HG03064 (cell line): Measurements from ENCODE around the gene SPARCL1.
"Not testable (repeated sequence)": the region's sequence is repeated elsewhere in the genome, so short reads cannot be mapped to it uniquely, and the experiment has no call there.

Experiments used
- ATAC-seq: cut with Tn5 transposase; IDR thresholded peaks from one replicate; pipeline ENCODE4 v1.9.1; 2021; ENCODE audit warnings: low read depth; ENCODE audit not compliant: unreplicated experiment

The SPARCL1 gene

DNA sequence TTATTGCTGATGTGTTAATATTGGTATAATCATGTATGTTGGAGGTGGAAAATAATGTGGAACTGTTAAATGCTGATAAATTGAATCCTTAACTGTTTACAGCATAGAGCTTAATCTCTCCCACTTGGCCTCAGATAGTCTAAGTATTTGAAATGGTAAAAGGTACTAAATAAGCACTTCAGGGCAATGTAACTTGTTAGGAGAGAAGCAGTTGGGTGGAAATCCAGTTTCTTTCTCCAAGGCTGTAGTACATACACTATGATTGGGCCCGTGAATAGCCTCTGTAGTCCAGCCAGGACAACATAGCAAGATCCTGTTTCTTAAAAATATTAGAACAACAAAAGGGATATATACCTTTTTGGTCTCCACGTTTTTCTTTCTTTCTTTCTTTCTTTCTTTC, 67.1 kb downstream of the SPARCL1 start:
- ATAC-seq, result no peak

GRCh38 chr4:87461281-87461700, 67.9 kb downstream of the SPARCL1 start:
- ATAC-seq, result no peak

- no peak for ATAC-seq
Observed at GRCh38 chr4:87458913-87459312, 70.3 kb downstream of the SPARCL1 start.

GRCh38 chr4:87451537-87451936, 77.6 kb downstream of the SPARCL1 start:
- ATAC-seq, result no peak

GRCh38 chr4:87446375-87446774, 82.8 kb downstream of the SPARCL1 start:
- not testable (repeated sequence) for ATAC-seq

- ATAC-seq, result no peak
Observed at GRCh38 chr4:87445964-87446363, 83.2 kb downstream of the SPARCL1 start.

DNA sequence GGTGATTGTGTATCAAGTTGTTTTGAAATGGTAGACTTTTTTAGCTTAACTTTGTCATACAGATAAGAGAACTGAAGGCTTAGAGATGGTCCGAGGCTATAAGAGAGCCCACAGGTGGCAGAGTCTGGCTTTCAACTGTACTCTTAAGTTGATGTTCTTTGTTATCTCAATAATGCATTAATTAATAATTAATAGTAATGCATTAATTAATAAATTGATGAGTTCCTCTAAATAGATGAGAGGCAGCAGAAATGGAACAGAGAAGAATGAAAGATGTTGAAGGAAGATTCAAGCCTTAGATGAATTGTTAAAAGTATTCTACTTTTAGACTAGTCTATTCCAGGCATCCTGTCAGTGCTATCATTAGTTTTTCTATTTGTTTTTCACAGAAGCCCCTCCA, 84.4 kb downstream of the SPARCL1 start:
- no peak for ATAC-seq

- no peak for ATAC-seq
Observed at GRCh38 chr4:87442889-87443288, 86.3 kb downstream of the SPARCL1 start.

DNA sequence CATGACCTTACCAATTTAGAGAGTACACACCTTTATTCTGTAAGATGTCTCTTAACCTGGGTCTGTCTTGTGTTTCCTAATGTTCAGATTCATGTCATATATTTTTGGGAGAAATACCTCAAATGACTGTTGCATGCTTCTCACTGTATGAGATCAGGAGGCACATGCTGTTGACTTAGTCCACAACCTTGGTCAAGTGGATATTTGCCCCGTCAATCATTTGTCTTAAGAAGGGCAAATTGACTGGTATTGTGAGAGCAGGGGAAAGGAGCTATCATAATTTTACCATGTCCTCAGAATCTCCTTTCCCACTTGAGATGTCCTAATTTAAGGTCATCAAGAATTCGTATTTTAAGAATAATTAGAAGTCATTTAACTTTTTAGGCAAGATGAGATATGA, 95.8 kb downstream of the SPARCL1 start:
- ATAC-seq, result no peak

- ATAC-seq, result no peak
Observed at GRCh38 chr4:87430038-87430437, 99.1 kb downstream of the SPARCL1 start.

DNA sequence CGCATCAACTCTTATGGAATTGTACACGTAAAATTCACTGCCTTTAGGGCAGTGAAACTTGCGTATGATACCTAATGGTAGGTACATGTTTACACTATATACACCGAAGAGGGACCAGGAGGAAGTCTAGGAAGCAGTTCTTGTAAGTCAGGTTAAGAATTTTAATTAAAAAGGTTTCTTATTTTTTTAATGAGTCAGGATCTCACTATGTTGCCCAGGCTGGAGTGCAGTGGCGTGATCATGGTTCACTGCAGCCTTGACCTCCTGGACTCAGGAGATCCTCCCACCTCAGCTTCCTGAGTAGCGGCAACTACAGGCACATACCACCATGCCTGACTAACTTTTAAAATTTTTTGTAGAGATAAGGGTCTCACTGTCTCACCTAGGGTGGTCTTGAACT, 100.2 kb downstream of the SPARCL1 start:
- ATAC-seq, result no peak

DNA sequence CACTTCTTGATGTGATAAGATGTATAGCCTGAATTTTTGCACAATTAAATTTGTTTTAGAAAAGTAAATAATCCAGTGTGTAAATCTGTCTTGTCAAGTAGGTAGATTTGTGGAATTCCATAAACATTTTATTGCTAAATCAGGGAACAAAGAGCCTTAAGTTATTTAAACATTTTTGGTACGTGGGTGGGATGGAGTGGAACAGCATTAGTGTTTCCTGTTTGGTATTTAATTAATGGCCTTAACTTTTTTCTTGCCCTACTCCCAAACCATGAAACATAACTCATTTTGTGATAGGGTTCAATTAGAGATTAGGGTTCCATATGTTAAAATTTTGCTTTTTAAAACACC, 101.7 kb downstream of the SPARCL1 start:
- no peak for ATAC-seq

DNA sequence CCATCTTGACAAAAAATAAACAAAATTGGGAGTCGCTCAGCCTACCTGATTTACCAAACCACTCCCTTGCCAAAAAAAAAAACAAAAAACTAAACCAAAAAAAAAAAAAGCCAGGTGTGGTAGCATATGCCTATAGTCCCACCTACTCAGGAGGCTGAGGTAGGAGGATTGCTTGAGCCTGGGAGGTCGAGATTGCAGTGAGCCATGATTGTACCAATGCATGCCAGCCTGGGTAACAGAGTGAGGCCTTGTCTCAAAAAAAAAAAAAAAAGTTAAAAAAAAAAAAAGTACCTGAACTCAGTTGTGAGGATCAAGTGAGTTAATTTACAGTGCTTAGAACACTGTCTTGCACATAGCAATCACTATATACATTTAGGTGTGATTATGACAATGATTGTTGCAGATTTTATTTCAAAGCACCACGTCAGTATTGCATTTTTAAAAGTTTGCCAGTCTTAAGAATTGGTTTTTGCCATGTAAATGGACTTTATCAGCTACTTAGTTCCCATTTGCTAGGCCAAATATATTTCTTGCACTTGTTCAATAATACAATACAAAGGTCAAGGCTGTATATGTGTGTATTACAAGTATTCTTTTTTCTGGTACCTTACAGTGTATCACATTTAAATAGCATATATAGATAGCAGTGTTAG, 102.2 kb downstream of the SPARCL1 start:
- ATAC-seq, result no peak

DNA sequence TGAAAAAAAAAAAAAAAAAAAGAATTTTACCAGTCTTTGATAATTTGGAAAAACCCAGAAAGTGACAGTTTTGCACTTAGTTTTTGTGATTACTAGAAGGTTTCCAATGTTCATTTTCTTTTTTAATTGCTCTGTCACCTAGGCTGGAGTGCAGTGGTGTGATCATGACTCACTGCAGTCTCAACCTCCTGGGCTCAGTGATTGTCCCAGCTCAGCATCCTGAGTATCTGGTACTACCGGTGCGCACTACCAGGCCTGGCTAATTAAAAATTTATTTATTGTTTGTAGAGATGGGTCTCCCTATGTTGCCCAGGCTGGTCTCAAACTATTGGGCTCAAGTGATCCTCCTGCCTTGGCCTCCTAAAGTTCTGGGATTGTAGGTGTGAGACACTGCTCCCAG, 103.5 kb downstream of the SPARCL1 start:
- ATAC-seq, result no peak

DNA sequence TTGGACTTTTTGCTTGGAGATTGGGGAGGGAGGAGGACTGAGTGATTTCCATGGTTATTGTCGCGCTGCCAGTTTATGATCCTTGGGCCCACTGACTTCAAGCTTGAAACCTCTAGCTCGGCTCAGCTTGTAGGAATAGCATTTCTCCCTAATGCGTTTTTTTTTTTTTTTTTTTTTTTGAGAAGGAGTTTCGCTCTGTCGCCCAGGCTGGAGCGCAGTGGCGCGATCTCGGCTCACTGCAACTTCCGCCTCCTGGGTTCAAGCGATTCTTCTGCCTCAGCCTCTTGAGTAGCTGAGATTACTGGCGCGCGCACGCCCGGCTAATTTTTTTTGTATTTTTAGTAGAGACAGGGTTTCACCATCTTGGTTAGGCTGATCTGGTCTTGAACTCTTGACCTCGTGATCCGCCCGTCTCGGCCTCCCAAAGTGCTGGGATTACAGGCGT, 105.1 kb downstream of the SPARCL1 start:
- not testable (repeated sequence) for ATAC-seq
